AG09309 (cell line): ENCODE data around the gene KRT3.

Source experiments
- DNase-seq: peaks from one replicate; pipeline ENCODE4 v3.0.0-alpha.2; 2010; ENCODE audit warnings: low read depth
- H3K4me3 ChIP-seq: 2 replicates; pipeline ENCODE4 v1.5.1; 2011; ENCODE audit warnings: mild to moderate bottlenecking, low read depth, low read length, moderate library complexity; ENCODE audit not compliant: control insufficient read depth
- CTCF ChIP-seq: IDR thresholded peaks from 2 replicates; pipeline ENCODE4 v1.5.1; 2011; ENCODE audit warnings: mild to moderate bottlenecking, low read depth, low read length, inconsistent platforms; ENCODE audit not compliant: insufficient read depth, control insufficient read depth; ENCODE audit errors: missing control alignments

The KRT3 gene

GRCh38 chr12:52813885-52814709 is 18.2 kb upstream of the KRT3 start, which contains the start of gene KRT4:
TSS of gene KRT4 (minus strand) at chr12:52814116. CDS start at chr12:52814058, 58 bp downstream.
- TF ChIP-seq CTCF: no peak
- H3K4me3 ChIP-seq: no peak within 1 kb of the TSS
- no peak for DNase-seq

GRCh38 chr12:52813203-52813819 is 17.4 kb upstream of the KRT3 start:
- DNase-seq: no peak
- no peak for TF ChIP-seq CTCF
- no peak overlapping the region for H3K4me3 ChIP-seq

- DNase-seq: no peak
- H3K4me3 ChIP-seq: no peak overlapping the region
- TF ChIP-seq CTCF: no peak
Observed at GRCh38 chr12:52812749-52813148, 16.8 kb upstream of the KRT3 start.

GRCh38 chr12:52812073-52812400 is 16.1 kb upstream of the KRT3 start:
- H3K4me3 ChIP-seq: no peak overlapping the region
- no peak for DNase-seq
- TF ChIP-seq CTCF: no peak

GRCh38 chr12:52811191-52812072 is 15.5 kb upstream of the KRT3 start:
- no peak for TF ChIP-seq CTCF
- no peak for DNase-seq
- no peak overlapping the region for H3K4me3 ChIP-seq

- TF ChIP-seq CTCF: no peak
- no peak overlapping the region for H3K4me3 ChIP-seq
Observed at GRCh38 chr12:52810554-52810953, 14.6 kb upstream of the KRT3 start.

More at GRCh38 chr12:52810554-52810953, 14.6 kb upstream of the KRT3 start:
- no peak for DNase-seq
